GM21717 (cell line): ENCODE data around the gene ASH1L.
A peak's percentile ranks its signal among the peaks of the same experiment; 100 is the strongest.
"Not testable (repeated sequence)": the region's sequence is repeated elsewhere in the genome, so short reads cannot be mapped to it uniquely, and the experiment has no call there.

Source experiments
- ATAC-seq: cut with Tn5 transposase; IDR thresholded peaks from one replicate; pipeline ENCODE4 v1.9.1; 2021; ENCODE audit warnings: mild to moderate bottlenecking, moderate library complexity; ENCODE audit not compliant: unreplicated experiment

ASH1L gene

GRCh38 chr1:155342842-155343241, 219.8 kb downstream of the ASH1L start:
- ATAC-seq = no peak

GRCh38 chr1:155339515-155340097, 223.0 kb downstream of the ASH1L start:
- ATAC-seq = no peak

- ATAC-seq = no peak
Measured at GRCh38 chr1:155334962-155335361, 227.6 kb downstream of the ASH1L start.

GRCh38 chr1:155329980-155330598, 232.5 kb downstream of the ASH1L start:
- ATAC-seq = no peak

GRCh38 chr1:155328856-155329255, 233.7 kb downstream of the ASH1L start:
- not testable (repeated sequence) for ATAC-seq

GRCh38 chr1:155327981-155328380, 234.6 kb downstream of the ASH1L start:
- no peak for ATAC-seq

- no peak for ATAC-seq
Measured at GRCh38 chr1:155326631-155327037, 236.0 kb downstream of the ASH1L start.

- no peak for ATAC-seq
Measured at GRCh38 chr1:155326020-155326526, 236.5 kb downstream of the ASH1L start.

GRCh38 chr1:155325603-155325893, 237.1 kb downstream of the ASH1L start:
- no peak for ATAC-seq

GRCh38 chr1:155324717-155325602, 237.6 kb downstream of the ASH1L start:
- no peak for ATAC-seq

- peak; percentile 70 for ATAC-seq
Measured at GRCh38 chr1:155324037-155324716, 238.4 kb downstream of the ASH1L start.

- ATAC-seq = peak; percentile 39
Measured at GRCh38 chr1:155323729-155324036, 238.9 kb downstream of the ASH1L start.

- ATAC-seq = peak; percentile 37
Measured at GRCh38 chr1:155322953-155323728, 239.5 kb downstream of the ASH1L start.

GRCh38 chr1:155322571-155322952, 240.0 kb downstream of the ASH1L start:
- no peak for ATAC-seq

- ATAC-seq = no peak
Measured at GRCh38 chr1:155321639-155322503, 240.7 kb downstream of the ASH1L start.

GRCh38 chr1:155320661-155321617, 241.7 kb downstream of the ASH1L start, which contains the start of gene RUSC1:
Gene RUSC1, plus strand, starts transcription at chr1:155320894. Its CDS starts 880 bp downstream, at chr1:155321774.
- ATAC-seq = no peak

- no peak for ATAC-seq
Measured at GRCh38 chr1:155320252-155320651, 242.4 kb downstream of the ASH1L start.

GRCh38 chr1:155319536-155319935, 243.1 kb downstream of the ASH1L start:
- no peak for ATAC-seq

- ATAC-seq = no peak
Measured at GRCh38 chr1:155318082-155318481, 244.5 kb downstream of the ASH1L start.
